NCI-H460 (cell line): Measurements from ENCODE around the gene SPTAN1. TPM values are rescaled to one million over a fixed set of nuclear protein-coding genes. Genes with fewer than 3 reads are reported as not detected.

Experiments
- DNase-seq: peaks from one replicate; pipeline ENCODE4 v3.0.0-alpha.2; 2016; ENCODE audit warnings: low read depth; ENCODE audit errors: extremely low read depth
- total RNA-seq: library from RNA; depleted of rRNA; stranded (reverse); fragments of >200 nt; shearing (Covaris generic); gene quantifications from 2 replicates; pipeline ENCODE4 v1.2.3, GENCODE V29; 2014

The SPTAN1 gene
- total RNA-seq, 1 experiment from 2014 or later = 162 TPM

DNA sequence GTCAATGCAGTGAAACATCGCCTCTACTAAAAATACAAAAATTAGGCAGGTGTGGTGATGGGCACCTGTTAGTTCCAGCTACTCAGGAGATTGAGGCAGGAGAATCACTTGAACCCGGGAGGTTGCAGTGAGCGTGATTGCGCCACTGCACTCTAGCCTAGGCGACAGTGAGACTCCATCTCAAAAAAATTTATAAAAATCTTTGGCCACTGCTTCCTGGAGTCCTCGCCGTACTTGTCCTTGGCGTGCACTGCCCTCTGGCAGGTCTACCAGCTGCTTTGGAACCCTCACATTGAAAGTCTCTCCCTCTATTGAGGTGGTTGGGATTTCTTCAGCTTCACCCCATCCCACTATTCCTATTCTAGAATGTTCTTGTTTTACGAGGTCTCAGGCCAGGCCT, 79.2 kb downstream of the SPTAN1 start:
- no peak for DNase-seq

DNA sequence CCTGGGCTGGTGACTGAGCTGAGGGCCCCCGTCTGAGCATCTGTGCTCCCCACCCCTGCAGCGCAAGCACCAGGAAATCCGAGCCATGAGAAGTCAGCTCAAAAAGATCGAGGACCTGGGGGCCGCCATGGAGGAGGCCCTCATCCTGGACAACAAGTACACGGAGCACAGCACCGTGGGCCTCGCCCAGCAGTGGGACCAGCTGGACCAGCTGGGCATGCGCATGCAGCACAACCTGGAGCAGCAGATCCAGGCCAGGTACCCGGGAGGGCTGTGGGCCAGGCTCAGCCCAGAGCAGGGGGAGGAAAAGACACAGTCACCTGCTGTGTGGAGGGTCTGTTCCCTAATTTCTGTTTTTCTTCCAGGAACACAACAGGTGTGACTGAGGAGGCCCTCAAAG, 79.7 kb downstream of the SPTAN1 start:
- no peak for DNase-seq

DNA sequence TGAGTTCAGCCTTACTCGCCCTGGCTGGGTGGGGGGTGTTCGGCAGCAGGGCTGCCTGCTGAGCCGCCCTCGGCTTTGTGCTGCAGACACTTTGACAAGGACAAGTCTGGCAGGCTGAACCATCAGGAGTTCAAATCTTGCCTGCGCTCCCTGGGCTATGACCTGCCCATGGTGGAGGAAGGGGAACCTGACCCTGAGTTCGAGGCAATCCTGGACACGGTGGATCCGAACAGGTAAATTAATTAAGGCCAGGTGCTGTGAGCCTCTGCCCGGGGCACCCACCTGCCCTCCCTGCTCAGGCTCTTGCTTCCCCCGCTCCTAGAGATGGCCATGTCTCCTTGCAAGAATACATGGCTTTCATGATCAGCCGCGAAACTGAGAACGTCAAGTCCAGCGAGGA, 80.1 kb downstream of the SPTAN1 start:
- DNase-seq = no peak

DNA sequence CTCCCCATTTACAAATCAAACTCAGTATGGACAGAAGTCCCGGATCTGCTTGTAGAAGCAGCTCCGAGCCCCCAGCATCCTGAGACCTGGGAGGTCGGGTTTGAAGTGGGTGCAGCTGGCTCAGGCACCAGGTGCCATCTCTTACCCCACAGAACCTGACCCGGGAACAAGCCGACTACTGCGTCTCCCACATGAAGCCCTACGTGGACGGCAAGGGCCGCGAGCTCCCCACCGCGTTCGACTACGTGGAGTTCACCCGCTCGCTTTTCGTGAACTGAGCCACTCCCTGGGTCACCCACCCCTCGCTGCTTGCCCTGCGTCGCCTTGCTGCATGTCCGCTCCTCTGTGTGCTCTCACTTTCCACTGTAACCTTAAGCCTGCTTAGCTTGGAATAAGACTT, 80.7 kb downstream of the SPTAN1 start:
- DNase-seq = no peak

- no peak for DNase-seq
Measured at GRCh38 chr9:128633601-128634000, 81.2 kb downstream of the SPTAN1 start.

GRCh38 chr9:128634111-128634510, 81.7 kb downstream of the SPTAN1 start:
- no peak for DNase-seq

GRCh38 chr9:128634651-128635262, 82.4 kb downstream of the SPTAN1 start:
- DNase-seq = no peak

GRCh38 chr9:128635266-128636023, 83.1 kb downstream of the SPTAN1 start:
- peak; percentile 98 for DNase-seq

DNA sequence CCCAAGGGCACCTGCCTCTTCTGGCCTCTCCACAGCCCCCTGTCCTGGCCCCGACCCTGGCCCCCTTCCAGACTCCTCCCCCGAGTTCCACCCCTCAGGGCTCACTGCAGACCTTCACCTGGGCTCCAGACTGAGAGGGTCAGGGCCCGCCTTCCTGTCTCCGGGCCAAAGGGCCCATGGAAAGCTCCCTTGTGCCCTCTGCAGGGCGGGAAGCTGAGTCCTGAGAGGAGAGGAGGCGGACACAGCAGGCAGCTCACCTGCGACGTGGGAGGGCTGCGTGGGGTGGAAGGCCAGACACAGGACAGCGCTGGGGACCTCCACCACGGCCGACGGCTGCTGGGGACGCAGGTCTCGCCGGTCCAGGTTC, 83.6 kb downstream of the SPTAN1 start:
- DNase-seq = peak; percentile 69

DNA sequence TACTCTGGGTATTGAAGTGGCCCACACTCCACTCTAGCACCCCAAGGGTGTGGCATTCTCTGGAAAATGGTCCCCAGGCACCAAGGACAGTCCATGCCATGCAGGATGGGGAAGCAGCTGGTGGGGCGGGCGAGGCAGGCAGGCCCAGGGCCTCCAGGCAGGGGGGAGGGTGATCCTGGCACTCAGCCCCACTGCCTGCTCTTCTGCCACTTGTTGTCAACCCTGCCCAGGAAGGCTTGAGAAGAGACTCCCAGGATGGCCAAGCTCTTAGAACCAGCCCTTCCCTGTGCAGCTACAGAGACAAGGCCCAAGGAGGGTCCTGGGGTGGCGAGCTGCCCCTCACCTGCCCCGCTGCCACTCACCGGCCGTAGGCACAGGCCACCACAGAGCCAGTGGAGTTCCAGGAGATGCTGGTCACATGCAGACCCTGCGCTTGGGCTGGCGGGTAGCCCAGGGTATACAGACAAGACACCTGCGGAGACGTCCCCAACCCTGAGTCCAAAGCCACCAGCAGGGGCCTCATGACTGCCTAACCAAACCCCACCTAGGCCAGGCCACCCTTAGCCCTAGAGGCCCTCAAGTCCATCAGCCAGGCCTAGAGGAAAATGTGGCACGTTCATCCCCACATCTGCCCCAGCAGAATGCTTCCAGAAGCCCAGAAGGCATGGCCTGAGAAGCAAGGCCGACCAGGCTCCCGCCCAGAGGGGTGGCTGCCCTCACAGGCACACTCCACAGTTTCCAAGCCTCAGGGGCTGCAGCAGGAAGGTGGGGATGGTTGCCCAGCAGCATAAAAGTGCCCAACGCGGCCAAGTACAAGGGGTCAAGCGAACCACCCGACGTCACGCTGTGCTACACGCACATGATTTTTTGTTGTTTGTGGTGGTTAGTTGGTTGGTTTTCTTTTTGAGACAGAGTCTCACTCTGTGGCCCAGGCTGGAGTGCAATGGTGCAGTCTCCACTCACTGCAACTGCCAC, 84.5 kb downstream of the SPTAN1 start:
- no peak for DNase-seq

DNA sequence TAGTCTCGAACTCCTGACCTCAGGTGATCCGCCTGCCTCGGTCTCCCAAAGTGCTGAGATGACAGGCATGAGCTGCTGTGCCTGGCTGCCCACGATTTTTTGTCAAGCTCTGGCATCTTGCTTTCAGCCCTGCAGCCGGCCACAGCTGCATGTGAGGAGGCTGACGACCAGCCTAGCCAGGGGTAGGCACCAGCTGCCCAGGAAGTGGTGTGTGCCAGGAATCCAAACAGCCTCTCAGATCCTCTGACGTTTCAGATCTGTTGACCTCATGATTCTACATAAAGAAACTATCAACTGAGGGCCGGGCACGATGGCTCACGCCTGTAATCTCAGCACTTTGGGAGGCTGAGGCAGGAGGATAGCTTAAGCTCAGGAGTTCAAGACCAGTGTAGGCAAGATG, 85.3 kb downstream of the SPTAN1 start:
- DNase-seq = no peak

- no peak for DNase-seq
Measured at GRCh38 chr9:128638580-128638979, 86.2 kb downstream of the SPTAN1 start.

DNA sequence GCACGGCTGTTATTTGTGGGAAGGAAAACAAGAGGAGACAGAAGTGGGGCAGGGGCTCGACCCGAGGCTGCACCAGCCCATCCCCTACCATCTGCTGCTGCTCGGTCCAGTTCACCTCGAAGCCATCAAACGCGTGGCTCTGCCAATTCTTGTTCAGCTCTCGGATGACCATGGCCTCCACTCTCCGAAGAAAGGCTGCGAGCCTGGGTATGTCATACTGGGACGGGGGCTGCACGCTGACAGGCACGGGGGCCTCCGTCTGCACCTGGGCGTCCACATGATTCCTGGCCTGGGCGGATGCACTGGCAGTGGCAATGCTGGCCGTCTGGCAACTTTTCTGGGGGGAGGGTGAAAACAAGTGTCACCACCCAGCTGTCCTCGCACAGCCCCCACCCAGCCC, 88.2 kb downstream of the SPTAN1 start:
- no peak for DNase-seq

GRCh38 chr9:128642675-128643245, 90.4 kb downstream of the SPTAN1 start:
- DNase-seq = no peak

DNA sequence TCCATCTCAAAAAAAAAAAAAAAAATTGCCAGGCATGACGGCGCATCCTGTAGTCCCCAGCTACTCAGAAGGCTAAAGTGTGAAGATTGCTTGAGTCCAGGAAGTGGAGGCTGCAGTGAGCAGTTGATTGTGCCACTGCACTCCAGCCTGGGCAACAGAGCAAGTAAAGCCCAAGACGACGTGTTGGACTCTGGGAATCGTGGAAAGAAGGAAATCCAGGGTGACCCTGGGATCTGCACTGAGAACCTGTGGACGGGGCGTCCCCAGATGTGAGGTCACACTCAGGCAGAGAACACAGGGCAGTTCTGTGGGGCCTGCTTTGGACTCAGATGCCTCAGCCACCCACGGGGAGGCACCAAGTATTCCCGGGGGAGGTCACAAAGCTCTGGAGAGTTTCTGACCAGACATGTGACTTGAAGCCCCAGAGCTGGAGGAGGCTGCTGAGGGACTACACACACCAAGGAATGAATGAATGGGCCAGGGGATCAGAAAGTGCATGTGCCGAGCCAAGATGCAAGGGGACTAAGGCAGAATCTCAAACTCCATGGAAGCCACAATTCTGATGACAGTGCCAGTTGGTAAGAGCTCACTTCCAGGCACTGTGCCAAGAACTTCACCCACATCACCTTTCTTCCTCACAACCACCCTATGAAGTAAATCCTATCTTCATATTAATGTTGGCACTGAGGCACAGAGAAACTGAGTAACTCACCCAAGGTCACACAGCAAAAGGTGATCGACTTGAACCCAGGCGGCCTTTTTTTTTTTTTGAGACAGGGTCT, 91.3 kb downstream of the SPTAN1 start:
- DNase-seq = no peak

- peak; percentile 61 for DNase-seq
Measured at GRCh38 chr9:128648206-128648605, 95.8 kb downstream of the SPTAN1 start.

GRCh38 chr9:128651798-128652197, 99.4 kb downstream of the SPTAN1 start:
- no peak for DNase-seq

DNA sequence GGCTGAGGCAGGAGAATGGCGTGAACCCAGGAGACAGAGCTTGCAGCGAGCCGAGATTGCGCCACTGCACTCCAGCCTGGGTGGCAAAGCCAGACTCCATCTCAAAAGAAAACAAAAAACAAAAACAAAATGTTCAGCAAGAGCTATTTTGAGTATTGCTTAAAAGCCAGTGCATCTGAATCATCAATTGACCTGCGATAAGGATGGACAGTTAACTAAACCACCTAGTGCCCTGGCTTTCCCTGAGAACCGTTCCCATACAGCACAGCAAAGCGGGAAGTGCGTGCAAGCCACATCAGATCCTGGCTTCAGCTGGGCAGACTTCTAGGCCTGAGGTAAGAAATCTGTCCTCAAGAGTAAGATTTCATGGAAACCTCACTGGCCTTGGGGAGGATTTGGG, 101.5 kb downstream of the SPTAN1 start:
- no peak for DNase-seq

DNA sequence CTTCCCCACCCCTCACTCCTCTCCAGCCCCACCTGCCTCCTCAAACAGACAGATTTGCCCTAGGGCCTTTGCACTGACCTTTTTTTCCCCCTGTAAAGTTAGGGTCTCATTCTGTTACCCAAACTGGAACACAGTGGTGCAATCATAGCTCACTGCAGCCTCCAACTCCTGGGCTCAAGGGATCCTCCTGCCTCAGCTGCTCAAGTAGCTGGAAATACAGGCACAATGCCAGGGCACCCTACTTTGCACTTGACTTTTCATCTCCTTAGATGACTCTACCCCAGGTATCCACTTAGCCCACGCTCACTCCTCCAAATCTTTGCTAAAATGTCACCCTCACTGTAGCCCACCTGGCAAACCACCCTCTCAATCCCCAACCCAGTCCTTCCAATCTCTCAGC, 102.1 kb downstream of the SPTAN1 start:
- no peak for DNase-seq
